Measurements from ENCODE around the gene NCOA5.
A peak's percentile ranks its signal among the peaks of the same experiment; 100 is the strongest.

NCOA5 gene

DNA sequence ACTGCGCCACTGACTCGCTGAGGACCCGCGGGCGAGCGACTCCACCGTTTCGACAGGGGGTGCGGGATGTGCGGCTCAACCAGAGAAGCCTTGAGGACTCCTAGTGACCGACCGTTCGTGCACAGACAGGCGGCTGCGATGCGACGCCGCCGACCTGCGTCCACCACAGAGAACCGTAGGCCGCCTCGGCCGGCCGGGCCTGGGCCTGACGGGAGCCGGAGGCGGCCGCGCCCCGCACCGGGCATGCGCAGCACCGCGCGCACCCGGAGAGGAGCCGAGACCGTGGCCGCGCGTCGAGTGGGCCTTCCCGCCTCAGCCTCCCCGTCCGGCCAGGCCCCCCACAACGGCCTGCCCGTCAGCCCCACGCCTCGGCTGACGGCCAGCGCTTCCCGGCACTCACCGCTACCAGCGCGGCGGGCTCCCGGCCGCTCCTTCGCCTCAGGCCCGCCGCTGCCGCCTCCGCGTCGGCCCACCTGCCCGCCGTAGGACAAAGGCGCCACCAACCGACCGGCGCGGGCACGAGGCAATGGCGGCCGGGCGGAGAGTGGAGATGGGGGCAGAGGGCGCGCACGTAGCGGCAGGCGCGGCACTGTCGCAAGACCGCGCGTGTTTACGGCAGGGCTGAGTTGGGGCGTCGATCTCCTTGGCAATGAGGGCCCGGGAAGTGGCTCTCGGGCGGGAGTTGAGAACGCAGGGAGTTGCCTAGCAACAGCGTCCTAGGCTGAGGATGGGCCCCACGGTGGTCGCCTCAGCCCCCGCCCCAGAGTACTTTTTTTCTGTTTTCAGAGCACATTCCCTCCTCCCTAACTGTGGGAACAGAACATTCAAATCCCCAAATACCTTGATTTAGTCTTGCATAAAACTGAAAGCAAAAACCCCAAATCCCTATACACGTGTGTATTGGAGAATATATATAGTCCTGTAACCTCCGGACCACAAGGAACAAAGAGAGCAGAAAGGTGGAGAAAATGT is at the start of gene NCOA5:
Gene NCOA5 (minus strand): TSS at position 546 of the 972 bp plus-strand sequence. CDS start 10,538 bp downstream, outside the sequence.
- DNase-seq (ENCODE audit: low read depth) = peak; percentile 63

DNA sequence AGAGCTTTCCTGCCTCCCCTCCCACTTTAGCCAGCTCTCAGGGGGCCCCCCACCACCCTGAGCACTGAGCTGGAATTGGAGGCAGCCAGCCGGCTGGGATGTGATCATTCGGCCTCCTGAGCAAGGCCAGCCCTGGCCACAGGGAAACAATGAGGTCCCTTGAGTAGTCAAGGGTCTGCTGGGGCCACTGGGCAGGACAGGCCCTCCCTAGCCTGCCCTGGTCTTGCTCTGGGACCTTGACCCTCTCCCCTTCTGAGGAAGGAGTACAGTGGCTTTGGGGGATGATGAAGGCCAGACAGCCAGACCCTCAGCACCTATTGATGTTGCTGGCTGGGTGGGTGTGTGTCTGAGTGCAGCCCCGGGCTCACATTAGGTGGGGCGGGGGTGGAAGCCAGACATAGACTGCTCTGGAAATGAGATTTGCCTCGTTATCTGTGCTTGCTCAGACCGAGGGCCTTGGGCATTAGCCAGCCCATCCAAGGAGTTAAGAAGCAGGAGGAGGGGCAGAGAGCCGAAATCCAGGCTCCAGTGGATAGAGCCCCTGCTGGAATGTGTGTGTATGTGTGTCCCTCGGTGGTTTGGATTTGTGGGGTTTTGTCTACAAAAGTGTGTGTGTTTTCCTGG is 49.6 kb upstream of the NCOA5 start:
- no peak for DNase-seq (ENCODE audit: low read depth)

DNA sequence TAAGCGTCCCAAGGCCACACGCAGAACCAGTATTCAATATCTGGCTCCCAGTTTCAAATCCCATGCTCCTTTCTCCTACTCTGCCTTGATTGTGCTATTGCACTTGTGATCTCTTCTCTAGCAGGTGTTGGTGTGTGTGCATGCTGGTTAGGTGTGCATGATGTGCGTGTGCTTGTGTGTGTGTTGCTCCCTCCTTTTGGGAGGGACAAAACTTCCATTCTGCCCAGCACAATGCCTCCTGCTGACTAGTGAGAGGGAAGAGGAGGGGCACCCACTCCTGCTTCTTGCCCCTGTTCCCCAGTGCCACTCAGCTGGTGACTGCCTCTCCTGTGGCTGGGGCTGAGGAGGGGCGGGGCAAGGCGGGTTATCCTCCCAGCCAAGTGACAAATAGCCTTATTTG is 48.1 kb upstream of the NCOA5 start:
- DNase-seq (ENCODE audit: low read depth) = no peak

DNA sequence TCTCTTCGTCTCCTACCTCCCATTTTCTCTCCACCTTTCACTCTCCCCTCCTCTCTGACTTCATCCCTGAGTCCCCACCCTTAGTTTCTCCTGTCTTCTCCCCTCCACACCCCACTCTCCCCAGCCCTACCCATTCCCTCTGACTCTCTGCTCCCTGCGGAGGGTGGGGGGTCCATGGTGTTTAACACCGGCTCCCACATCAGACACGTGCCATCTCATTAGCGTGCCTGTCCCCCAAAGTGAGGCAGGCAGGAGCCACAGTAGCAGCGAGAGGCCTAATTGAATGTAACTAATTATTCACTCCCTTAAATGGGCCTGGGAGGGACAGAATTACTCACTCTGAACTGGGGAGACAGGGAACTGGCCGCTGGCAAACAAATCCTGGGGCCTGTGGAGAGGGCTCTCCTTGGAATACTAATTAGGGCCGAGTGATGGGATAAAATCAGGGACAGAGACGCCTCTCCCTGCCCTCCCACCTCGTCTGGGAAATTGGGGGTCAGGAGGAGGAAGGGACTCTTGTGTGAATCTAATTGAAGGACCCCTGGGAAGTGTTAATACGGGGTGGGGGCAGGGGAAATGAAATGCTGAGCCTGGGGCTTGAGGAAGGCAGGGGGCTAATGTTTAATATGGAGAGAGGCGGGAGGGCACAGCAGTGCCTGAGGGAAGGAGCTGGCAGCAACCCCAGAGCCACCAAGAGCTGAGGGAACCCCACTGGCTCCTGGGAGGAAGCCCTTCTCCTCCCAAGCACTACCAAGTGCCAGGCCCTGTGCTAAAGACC is 46.3 kb upstream of the NCOA5 start:
- DNase-seq (ENCODE audit: low read depth) = no peak

DNA sequence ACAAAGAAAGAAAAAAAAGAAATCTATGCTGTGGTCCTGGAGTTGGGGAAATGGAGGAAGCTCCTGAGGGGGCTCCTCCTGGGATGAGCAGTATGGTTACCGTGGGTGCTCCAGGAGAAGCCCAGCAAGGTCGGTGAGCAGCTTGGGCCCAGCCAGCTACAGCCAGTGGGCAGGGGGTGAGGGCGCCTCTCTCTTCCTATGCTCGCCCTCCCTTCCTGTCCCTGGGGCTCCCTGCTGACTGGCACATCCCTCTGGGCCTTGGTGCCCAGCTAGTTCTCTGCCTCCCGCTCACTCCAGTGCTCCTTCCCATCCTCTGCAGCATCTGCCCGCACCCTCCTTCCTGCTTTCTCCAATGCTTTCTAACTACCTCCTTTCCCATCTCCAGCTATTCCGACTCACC is 45.0 kb upstream of the NCOA5 start:
- DNase-seq (ENCODE audit: low read depth) = no peak

DNA sequence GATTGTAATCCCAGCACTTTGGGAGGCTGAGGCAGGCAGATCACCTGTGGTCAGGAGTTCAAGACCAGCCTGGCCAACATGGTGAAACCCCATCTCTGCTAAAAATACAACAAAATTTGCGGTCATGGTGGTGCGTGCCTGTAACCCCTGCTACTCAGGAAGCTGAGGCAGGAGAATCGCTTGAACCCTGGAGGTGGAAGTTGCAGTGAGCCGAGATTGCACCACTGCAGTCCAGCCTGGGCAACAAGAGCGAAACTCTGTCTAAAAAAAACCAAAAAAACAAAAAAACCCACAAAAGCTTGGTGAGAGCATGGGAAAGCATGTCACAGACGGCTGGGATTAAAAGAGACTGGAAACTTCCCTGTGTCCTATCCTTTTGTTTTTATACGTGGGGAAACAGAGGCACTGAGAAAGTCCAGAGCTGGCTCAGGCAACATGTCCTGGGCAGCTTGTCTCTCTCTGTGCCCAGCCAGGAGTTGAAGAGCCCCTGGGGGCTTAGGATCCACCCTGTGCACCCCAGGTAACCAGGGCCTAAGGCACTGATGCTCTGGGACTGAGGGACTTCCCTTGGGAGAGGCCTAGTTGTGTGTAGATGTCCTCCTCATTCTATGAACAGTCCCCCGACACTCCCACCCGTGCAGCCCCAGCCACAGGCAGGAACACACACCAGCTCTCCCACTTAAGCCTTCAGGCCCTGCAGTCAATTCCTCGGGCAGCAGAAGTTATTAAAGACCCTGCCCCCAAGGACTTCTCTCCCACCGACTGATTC is 44.3 kb upstream of the NCOA5 start:
- DNase-seq (ENCODE audit: low read depth) = no peak

DNA sequence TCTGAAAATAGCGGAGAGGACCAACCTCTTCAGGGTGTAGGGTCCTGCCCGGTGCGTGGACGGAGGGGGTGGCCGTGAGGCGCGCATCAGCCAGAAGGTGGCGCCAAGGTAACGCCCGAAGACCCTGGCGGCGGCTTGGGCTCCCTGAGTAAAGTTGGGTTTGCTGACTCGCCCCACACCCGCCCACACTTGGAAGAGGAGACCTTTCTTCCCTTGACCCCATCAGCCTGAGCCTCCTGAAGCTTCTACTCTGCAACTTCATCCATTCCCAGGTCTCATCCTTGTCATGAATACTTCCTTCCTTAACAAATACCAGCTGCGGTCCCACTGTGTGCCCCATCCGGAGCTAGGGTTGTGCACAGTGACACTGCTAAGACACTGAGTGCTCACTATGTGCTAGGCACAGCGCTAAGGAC is 43.0 kb upstream of the NCOA5 start:
- no peak for DNase-seq (ENCODE audit: low read depth)

DNA sequence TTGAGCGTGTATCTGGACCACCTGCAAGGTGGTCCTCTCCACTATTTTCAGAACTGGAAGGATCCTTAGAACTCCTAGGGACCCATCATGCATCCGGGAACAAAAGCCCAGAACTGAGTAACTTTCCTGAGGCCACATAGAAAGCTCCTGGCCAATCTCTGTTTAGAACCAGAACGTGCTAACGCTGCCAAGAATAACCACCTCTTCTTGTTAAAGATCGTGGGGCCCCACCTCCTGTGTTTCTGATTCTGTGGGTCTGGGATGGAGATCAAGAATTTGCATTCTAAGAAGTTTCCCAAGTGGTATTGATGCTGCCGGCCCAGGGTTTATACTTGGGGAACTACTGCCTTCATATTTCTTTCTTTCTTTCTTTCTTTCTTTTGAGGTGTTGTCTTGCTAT is 41.6 kb upstream of the NCOA5 start:
- DNase-seq (ENCODE audit: low read depth) = peak; percentile 13

DNA sequence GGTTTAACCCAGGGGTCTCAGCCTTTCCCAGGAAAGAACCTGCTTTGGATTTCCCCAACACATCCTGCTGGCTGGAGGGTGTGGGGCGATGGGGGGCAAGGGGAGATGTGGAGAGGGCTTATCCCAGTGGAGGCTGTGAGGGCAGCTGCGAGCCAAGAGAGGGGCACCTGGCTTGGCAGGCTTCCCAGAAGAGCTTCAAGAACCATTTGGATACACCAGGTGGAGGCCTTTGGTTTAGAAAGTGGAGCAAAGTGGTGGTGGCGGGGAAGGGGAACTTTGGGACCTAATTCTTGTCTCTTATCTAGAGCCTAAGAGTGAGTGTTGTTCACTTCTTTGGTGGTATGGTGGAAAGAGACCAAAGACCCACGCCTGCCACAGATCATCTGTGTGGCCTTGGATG is 40.8 kb upstream of the NCOA5 start:
- DNase-seq (ENCODE audit: low read depth) = no peak

DNA sequence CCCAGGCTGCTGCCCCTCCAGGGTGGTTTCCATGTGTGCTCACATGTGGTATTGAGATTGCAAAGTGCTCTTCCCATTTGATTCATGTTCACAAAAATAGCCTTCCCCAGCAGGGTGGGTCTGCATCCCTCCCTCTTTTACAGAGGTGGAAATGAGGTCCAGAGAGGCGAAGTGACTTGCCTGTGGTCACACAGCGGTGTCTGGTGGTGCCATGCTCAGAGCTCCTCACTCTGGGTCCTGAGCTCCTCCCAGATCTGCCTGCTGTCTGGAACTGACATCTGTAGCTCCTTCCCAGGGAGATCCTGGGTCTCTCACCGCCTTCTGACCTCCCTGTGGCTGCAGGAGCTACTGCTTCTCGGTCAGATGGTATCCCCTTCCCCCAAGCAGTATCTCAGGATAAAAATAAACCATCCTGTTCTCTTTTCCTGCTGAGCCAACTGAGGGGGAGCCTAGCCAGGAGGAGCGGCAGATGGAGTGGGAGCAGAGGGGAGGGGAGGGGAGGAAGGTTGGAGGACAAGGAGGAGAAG is 40.3 kb upstream of the NCOA5 start:
- no peak for DNase-seq (ENCODE audit: low read depth)

DNA sequence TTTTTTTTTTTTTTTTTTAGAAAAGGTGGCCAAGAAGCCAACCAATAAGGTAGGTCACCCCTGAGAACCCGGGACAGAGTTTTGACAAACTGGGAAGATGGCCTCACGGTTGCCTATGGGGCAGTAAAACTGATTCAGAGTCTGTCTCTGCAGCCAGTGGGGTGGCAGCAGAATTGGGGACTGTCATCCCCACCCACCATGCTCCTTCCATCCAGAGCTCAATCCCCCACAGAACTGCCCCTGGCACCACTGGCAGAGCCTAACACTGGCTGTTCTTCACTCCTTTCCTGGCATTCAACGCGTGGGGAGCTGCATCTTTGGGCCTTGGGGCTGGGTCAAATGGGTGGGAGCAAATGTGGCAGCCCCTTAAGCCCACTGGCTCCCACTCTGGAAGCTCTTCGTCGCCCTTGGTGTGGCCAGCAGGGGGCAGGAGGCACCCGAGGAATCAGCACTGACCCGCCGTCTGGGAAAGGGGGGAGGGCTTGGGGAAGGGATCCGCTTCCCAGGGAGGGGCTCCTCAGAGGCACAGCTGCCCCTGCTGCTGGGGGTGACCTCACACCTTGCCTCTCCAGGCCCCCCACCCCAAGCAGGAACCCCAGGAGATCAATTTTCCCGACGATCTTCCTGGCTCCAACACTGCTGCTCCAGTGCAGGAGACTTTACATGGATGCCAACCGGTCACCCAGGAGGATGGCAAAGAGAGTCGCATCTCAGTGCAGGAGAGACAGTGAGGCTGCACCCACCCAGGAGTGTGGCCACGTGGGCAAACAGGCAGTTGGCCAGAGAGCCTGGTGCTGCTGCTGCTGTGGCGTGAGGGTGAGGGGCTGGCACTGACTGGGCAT is 38.8 kb upstream of the NCOA5 start:
- no peak for DNase-seq (ENCODE audit: low read depth)

DNA sequence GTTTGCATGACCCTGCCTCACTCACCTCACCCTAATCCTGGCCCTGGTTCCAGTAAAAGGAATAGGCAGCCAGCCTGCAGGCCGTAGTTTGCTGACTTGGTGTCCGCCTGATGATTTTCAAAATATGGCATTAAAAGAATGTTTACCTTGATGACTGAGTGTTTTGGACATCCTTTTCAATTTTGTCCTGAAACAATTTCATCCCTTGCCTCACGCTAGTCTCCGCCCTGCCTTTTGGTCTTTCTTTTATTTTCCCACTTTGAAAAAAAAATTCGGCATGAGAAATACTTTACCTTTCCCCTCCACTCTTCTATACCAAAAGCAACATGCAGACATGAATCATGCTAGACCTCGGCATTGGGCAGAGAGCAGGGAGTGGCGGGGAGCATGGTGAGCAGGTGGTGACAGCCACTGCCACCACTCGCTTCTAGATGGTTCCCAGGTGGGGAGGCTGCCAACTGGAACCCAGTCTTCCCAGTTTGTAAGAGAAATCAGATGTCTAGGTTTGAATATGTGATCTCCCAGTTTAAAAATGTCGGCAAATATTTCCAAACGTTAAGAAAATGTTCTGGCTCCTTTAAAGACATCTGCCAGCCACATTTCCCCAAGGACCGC is 37.7 kb upstream of the NCOA5 start:
- no peak for DNase-seq (ENCODE audit: low read depth)

DNA sequence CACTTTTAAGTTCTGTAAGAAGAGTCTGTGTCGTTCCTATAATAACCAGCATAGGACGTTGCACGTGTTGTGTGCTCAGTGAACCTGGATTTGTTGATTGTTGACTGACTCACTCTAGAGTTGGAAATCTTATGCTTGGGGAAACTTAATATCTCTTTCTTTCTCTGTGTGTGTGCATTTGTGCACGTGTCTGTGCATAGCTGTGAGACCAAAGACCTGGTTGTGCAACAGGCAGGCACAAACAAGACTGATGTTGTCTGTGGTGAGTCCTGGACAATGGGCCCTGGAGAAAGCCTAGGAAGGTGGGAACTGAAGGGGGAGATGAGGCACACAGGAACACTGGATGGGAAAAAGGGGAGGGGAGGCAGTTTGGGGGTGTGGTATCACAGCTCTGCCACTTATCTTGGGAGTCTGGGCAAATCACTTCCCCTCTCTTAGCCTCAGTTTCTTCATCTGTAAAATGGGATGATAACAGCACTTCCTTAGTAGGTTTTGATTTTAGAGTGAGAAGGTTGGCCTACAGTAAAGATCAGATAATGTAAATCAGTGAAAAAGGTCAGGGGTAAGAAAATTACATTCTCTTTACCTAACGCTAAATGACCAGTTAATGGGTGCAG is 36.8 kb upstream of the NCOA5 start:
- no peak for DNase-seq (ENCODE audit: low read depth)

DNA sequence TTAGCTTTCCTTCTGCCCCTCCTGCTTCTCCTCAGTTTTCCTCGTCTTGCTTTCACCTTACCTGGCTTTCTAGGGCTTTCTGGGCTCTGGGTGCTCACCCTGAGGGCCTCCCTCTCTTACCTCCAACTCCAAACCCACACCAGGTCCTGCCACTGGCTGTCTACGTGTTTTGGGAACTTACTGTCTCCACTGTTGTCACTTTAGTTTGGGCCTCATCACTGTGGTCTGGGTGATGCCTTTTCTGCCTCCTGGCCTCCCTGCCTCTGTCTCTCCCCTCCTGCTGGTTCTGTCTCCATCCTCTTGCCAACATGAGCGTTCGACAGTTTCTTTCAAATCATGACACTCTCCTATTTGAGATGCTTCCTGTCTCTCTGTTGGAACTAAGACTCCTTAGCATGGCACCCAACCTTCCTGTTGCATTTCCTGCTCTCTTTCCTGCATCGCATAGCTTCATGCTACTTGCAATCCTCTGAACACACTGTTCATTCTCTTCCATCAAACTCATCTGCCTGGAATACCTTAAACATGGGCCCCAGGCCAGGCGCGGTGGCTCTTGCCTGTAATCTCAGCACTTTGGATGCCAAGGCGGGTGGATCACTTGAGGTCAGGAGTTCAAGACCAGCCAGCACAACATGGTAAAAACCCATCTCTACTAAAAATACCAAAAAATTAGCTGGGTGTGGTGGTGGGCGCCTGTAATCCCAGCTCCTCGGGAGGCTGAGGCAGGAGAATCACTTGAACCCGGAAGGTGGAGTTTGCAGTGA is 33.9 kb upstream of the NCOA5 start:
- no peak for DNase-seq (ENCODE audit: low read depth)

DNA sequence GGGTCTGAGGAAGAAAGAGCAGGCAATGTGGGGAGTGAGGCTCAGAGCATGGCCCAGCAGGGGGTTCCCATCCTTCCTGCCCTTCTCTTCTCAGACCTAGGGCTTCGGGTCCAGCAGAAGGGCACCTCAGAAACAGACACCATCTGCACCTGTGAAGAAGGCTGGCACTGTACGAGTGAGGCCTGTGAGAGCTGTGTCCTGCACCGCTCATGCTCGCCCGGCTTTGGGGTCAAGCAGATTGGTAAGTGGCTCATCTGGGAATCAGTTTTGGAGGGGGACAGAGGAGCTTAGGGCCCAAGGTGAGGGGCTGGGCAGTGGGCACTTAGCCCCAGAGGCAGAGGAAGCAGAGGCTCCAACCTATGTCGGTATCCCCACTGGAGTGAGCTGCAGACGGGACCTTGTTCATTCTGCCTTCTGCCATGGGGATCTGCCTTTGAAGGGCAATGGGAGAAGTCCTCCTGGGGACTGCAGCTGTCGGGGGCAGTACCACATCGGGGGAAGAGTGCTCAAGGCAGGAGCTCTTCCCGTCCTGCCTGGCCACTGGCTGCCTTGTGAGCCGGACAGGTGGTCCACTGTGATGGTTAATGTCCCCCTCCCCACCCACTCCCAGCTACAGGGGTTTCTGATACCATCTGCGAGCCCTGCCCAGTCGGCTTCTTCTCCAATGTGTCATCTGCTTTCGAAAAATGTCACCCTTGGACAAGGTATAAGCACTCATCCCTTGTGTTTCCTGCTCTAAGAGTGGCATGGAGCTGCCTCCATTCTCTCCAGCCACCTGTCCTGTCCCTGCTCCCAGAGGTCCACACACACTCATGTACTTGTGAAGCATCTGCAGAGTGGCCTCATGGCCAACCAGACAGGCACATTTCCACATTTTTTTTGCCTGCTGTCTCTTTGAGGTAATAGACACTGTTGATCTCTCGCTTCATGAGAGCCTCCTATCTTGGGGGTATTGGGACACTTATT is 33.0 kb upstream of the NCOA5 start:
- no peak for DNase-seq (ENCODE audit: low read depth)

DNA sequence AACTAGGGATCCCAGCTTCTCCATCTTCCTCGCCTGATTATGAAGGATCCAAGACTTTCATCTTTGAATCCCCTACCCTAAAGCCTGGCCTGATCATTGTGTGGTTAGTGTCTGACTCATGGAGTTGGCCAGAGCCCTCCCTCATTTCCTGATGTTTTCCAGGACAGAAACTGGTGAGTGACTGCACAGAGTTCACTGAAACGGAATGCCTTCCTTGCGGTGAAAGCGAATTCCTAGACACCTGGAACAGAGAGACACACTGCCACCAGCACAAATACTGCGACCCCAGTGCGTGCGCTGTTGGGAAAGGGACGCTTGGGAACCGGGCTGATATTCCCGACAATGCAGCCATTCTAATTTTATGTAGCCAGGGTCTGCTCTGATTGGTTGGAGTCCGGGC is 32.3 kb upstream of the NCOA5 start:
- DNase-seq (ENCODE audit: low read depth) = peak; percentile 22

DNA sequence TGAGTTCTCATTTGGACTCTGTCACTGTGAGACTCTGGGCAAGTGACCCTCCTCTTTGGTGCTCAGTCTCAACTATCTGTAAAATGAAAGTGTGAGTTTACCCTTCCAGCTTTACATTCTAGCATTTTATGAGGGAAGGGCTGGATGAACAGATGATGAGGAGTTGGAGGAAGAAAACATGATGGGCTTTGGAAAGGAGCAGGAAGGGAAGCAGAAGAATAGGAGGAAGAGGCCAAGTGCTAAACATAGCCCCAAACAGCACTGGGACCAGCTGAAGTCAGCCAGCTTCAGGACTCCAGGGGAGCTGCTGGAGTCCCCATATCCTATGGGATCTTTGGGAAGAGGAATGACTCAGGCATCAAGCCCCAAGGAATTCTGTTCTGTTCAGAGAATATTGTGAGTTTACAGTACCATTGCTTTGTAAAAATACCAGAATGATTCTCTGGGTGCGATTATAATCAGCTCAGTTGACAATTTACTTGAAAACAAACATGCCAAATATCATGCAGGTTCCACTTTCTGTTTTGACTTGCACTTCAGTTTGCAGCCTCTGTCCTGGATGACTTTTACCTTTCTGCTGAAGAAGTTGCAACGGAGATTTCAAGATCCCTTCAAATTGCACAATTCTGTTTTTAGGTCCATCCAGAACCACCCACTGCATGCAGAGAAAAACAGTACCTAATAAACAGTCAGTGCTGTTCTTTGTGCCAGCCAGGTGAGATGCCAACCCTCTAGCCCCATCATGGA is 31.6 kb upstream of the NCOA5 start:
- DNase-seq (ENCODE audit: low read depth) = no peak
